Brain microvascular endothelial cell (primary cell): ENCODE data around the gene PCBP3.

Source experiments
- DNase-seq: peaks from one replicate; pipeline ENCODE4 v3.0.0-alpha.2; 2020
- H3K27ac ChIP-seq: fragments of 250-450 bp; sonication (Bioruptor Pico); 2 replicates; pipeline ENCODE4 v1.5.1; 2020; ENCODE audit warnings: mild to moderate bottlenecking, moderate library complexity
- H3K27me3 ChIP-seq: fragments of 250-450 bp; sonication (Bioruptor Pico); replicated peaks from 2 replicates; pipeline ENCODE4 v1.5.1; 2020; ENCODE audit warnings: mild to moderate bottlenecking
- H3K36me3 ChIP-seq: fragments of 250-450 bp; sonication (Bioruptor Pico); replicated peaks from 2 replicates; pipeline ENCODE4 v1.5.1; 2020; ENCODE audit warnings: mild to moderate bottlenecking
- H3K4me3 ChIP-seq: 2 replicates; pipeline ENCODE4 v1.5.1; 2011; ENCODE audit warnings: low read depth, mild to moderate bottlenecking, control low read depth, low read length, moderate library complexity
- in situ Hi-C: cut with HindIII; loops from 2 replicates; pipeline ENCODE4 v1.10.0; 2017; ENCODE audit warnings: low sequenced_read_pairs, low pct_ligation_motif_present
- TF ChIP-seq, protein P1 (sequence below): IDR thresholded peaks from 2 replicates; pipeline ENCODE4 v1.5.1; 2011; ENCODE audit warnings: low read depth, mild to moderate bottlenecking, moderate library complexity, low read length, control low read depth, inconsistent platforms; ENCODE audit errors: missing control alignments

Gene PCBP3

DNA sequence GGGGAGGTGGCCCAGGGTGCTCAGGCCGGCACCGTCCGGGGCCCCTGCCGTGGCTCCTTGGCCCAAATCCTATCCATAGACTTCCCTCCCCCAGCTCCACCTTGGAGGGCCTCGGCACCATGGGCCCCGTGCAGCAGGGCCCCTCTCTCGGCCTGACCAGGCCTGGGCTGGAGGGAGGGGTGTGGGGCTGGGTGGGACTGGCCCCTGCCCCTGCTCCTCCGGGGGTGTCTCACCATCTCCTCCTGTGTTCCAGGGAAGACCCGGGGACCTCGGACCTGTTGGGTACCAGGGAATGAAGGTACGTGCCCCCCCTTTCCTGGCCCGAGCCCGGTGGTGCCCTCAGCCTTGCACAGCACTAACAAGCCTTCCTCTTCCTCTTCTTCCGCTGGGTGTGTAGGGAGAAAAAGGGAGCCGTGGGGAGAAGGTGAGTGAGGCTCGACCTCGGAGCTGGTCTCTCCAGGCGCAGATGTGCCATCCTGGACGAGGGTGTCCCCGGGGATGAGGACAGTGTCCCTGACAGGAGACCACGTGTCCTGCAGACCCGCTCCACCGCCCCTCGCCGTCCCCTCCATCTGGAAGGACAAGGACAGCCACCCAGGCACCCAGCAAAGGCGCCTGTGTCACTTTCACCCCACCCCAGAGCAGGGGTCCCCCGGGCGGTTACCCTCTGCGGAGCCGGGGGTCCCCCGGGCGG lies 346.0 kb downstream of the PCBP3 start:
- in situ Hi-C loops, result no loop called here
- TF ChIP-seq, protein P1, sequence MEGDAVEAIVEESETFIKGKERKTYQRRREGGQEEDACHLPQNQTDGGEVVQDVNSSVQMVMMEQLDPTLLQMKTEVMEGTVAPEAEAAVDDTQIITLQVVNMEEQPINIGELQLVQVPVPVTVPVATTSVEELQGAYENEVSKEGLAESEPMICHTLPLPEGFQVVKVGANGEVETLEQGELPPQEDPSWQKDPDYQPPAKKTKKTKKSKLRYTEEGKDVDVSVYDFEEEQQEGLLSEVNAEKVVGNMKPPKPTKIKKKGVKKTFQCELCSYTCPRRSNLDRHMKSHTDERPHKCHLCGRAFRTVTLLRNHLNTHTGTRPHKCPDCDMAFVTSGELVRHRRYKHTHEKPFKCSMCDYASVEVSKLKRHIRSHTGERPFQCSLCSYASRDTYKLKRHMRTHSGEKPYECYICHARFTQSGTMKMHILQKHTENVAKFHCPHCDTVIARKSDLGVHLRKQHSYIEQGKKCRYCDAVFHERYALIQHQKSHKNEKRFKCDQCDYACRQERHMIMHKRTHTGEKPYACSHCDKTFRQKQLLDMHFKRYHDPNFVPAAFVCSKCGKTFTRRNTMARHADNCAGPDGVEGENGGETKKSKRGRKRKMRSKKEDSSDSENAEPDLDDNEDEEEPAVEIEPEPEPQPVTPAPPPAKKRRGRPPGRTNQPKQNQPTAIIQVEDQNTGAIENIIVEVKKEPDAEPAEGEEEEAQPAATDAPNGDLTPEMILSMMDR, result no peak
- no peaks in the 10 kb centered on the region for H3K27me3 ChIP-seq
- no peak overlapping the region for H3K27ac ChIP-seq
- no peak for DNase-seq
- H3K4me3 ChIP-seq, result no peak overlapping the region
- peaks cover 83% of the 10 kb centered on the region for H3K36me3 ChIP-seq

DNA sequence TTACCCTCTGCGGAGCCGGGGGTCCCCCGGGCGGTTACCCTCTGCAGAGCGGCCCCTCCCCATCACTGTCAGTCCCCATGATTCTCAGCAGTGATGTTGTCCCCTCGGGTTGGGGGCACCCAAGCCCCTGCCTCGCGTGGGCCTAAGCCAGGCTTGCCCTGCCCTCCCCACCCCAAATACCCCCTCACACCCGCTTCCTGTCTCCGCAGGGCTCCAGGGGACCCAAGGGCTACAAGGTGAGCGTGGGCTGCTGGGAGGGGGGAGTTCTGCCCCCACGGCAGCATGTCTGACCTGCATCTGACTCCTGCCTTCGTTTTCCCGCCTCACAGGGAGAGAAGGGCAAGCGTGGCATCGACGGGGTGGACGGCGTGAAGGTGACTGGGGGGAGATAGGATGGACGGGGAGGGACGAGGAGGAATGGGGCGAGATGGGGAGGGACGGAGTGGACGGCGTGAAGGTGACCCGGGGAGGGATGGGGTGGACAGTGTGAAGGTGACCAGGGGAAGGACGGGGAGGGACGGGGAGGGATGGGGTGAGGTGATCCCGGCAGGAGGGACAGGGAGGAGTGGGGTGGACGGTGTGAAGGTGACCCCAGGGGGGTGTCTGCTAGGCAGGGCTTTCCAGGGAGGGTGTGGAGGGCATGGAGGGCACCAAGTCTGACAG lies 346.7 kb downstream of the PCBP3 start:
- DNase-seq, result no peak
- no peak overlapping the region for H3K27ac ChIP-seq

DNA sequence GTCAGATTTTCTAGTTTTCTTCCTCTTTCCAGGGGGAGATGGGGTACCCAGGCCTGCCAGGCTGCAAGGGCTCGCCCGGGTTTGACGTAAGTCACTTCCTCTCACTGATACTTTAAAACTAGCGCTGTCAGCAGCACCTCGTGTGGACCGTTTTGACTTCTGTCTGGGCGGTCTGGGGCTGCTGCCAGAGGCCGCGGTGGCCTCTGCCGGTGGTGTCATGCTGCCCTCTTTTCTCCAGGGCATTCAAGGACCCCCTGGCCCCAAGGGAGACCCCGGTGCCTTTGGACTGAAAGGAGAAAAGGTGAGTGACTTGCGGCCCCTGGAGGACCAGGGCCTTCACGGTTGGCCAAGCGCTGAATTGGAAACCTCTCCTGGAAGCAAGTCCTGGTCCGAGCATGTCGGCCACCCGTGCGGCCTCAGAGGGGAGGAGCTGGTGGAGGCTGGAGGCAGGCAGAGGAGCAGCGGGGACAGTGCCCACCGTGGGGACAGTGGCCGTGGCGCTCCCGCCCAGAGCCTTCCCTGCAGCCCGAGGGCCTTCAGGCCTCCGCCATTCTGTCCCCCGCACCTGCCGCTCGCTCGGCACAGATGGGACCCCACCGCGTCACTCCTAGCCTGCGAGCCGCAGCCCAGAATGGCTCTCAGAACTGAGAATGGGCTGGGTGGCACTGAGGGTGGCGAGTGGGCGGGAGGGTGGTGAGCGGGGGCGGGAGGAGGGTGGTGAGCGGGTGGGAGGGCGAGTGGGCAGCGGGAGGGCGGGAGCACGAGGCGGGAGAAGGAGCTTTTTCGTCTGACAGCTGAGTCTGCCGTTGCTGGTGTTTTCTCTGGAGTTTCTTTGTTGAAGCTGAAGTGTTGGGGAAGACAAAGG lies 347.4 kb downstream of the PCBP3 start:
- DNase-seq, result no peak
- in situ Hi-C loops, result no loop called here
- Histone ChIP-seq H3K27me3 (no peaks in the 10 kb centered on the region), H3K36me3 (peaks cover 83% of the 10 kb centered on the region), H3K4me3 (no peak overlapping the region), H3K27ac (no peak overlapping the region)
- TF ChIP-seq, protein P1, result no peak

More for the DNA sequence above, 346.7 kb downstream of the PCBP3 start:
- H3K4me3 ChIP-seq, result no peak overlapping the region
- H3K27me3 ChIP-seq, result no peaks in the 10 kb centered on the region
- peaks cover 83% of the 10 kb centered on the region for H3K36me3 ChIP-seq
- TF ChIP-seq, protein P1, result no peak
- in situ Hi-C loops, result no loop called here

DNA sequence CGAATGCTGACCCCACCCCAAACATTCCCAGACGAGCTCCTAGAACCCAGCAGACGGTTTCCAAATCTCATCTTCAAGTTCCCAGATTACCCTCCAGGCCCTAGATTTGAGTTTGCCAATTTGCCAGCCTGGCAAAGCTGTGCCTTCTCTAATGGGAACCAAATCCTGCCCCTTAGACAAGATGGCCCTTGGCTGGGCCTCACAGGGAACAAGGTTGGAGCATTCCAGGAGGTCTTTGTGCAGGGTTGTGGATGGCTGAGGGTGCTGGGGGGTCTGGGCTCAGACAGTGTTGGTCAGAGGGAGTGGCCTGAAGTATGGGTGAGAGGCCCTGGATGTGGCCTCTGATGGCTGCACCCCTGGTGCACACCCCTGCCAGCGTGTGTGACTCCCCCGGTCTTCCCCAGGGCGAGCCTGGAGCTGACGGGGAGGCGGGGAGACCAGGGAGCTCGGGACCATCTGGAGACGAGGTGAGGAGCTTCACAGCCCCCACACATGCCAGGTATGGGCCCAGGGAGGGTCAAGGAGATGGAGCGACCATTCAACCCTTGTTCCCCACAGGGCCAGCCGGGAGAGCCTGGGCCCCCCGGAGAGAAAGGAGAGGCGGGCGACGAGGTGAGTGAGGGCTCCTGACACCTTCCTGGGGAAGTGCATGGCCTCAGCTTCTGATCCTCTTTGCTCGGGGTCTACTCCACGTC lies 348.2 kb downstream of the PCBP3 start:
- no peaks in the 10 kb centered on the region for H3K27me3 ChIP-seq
- no peak overlapping the region for H3K4me3 ChIP-seq
- DNase-seq, result no peak
- no peak overlapping the region for H3K27ac ChIP-seq
- in situ Hi-C loops, result no loop called here
- TF ChIP-seq, protein P1, result no peak
- H3K36me3 ChIP-seq, result peaks cover 83% of the 10 kb centered on the region
